Stimulated activated CD4-positive, alpha-beta T cell treated with anti-CD3 and anti-CD28 coated beads, TNF-alpha, amount 100 ng/mL, for 24 hours (primary cell): Measurements from ENCODE around the gene KRT37.
A peak's percentile ranks its signal among the peaks of the same experiment; 100 is the strongest.
"Not testable (repeated sequence)": the region's sequence is repeated elsewhere in the genome, so short reads cannot be mapped to it uniquely, and the experiment has no call there.

Experiments
- DNase-seq, 3 experiments: peaks; one replicate each; pipeline ENCODE4 v3.0.0-alpha.2; 2020; ENCODE audit warnings: low read depth in 3 of 3

The KRT37 gene

DNA sequence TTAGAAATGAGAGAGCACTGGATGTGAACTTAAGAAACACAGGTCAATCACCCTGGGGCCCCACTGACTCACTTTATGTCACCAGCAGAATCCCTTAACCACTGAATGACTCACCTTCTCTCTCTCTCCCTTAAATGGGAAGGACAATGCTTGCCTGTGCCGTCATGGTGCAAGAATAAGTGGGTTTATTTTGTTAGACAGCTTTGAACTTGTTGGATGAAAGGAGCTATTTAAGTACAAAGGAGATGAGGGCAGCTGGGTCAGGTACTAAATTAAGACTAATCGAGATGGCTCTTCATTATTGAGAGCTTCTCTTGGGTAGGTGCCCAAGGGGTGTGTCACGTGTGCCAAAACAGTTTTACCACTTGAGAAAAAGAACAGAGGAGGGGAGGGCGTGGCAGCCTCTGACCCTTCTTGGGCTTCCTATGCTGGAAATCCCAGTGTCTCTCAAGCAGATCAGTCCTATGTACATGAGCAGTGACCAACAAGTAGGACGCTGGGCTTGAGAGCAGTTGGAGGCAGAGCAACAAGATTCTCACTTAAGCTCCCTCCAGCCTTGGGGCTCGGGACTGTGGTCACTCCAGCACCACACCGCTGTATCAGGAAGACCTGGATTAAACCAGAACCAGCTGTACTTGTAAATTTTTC is 20.2 kb downstream of the KRT37 start:
- DNase-seq: peak; percentile 18 to 56 (median 22)

DNA sequence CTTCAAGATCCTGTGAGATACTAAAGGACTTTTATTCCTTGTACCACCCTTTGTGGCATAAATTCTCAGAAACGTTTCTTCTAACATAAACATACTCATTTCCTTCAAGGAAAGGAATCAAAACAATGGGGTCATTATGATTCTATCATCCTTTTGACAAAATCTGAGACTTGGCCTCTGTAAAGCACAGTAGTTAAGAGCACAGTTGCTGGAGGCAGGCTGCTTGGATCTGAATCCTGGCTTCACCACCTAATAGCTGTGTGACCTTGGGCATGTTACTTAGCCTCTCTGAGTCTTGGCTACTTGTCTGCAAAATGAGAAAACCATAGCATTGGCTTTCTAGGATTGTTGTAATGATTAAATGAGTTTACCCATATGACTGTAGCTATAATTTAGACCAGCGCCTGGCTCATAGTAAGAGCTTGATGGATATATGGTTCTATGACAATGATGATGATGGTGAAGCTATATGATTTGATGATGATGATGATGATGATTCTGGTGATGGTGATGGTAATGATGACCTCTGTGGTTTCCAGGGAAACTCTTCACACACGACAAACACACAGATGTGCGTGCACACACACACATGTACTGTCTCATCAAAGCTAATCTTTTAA is 20.9 kb downstream of the KRT37 start:
- DNase-seq: no peak

- no peak for DNase-seq
Measured at GRCh38 chr17:41402161-41402560, 22.2 kb downstream of the KRT37 start.

GRCh38 chr17:41396996-41397660 is 27.3 kb downstream of the KRT37 start, which contains the start of gene KRT31:
Gene KRT31, minus strand, starts transcription at chr17:41397608. Its CDS starts 69 bp downstream, at chr17:41397539.
- DNase-seq: no peak

DNA sequence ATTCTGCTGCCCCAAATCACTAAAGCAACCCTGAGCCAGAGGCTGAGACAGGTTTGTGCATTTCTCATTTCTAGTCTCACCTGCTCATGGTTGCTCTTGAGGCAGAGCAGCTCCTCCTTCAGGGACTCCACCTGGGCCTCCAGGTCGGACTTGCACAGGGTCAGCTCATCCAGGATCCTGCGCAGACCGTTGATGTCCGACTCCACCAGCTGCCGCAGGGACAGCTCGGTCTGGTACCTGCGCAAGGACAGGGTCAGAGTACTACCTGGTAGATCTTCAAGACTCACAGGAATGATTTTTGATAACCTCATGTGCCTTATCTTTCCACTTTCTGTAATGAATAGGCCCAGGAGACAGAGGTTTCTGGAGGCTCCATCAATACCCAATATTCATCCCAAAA is 28.0 kb downstream of the KRT37 start:
- DNase-seq: no peak

- no peak for DNase-seq
Measured at GRCh38 chr17:41395611-41396010, 28.8 kb downstream of the KRT37 start.

GRCh38 chr17:41395044-41395443 is 29.3 kb downstream of the KRT37 start:
- not testable (repeated sequence) for DNase-seq

- no peak for DNase-seq
Measured at GRCh38 chr17:41394254-41394996, 30.0 kb downstream of the KRT37 start.

- no peak for DNase-seq
Measured at GRCh38 chr17:41393826-41394225, 30.6 kb downstream of the KRT37 start.

- no peak for DNase-seq
Measured at GRCh38 chr17:41393294-41393693, 31.1 kb downstream of the KRT37 start.

DNA sequence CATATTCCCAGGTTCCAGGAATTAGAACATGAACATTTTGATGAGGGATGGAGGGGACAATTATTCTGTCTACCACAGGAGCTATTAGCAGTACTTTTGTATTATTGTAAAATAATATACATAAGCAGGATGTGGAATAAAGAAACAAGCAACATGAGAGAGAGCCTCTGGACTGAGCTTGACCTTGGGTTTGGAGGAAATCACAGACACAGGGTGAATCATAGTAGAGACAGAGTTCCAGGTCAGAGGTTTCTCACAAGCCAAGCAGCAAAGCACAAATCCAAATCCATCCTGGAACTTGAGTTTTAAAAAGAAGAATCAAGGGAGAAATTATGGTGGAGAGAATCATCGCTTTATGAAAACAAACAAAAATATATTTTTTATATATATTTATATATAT is 32.1 kb downstream of the KRT37 start:
- no peak for DNase-seq

DNA sequence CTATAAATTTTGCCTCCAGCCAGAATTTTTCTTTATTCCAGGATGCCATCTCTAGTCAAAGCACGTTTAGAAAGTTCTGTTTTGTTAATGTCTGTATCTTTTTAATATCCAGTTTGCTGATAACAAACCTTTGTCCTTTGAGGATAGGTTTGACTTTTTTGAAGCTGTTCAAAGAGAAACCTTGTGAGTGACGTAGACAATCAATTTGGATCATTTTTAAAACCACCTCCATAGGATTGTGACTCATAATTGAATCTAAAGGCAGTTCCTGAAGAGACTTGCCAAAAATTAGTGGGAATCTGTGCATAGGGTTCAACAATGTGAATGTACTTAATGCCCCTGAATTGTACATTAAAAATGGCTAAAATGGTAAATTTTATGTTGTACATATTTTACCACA is 32.9 kb downstream of the KRT37 start:
- no peak for DNase-seq

DNA sequence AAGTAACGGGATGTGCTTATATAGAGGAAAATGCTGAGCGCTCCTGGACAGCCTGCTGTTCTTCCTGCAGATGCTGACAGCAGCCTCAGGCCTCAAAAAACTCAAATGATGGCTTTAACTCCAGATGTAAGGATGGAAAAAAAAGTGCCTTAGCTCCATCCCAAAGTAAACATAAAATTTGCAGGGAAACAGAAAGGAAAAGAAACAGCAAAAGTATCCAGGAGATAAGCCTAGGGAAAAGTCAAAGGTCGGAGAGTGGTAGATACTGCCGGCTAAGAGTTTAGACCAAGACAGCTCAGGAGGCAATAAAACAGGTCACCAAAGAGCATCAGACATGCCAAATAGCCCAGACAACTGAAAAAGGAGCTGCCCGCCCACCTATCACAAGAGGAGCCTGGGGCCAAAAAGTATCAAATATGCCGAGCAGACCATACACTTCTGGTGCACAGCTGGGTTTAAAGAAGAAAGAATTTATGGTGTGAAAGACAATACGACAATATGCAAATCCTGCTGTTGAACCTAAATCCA is 33.9 kb downstream of the KRT37 start:
- no peak for DNase-seq

- no peak for DNase-seq
Measured at GRCh38 chr17:41387670-41388069, 36.7 kb downstream of the KRT37 start.

- DNase-seq: no peak
Measured at GRCh38 chr17:41386227-41386626, 38.2 kb downstream of the KRT37 start.

DNA sequence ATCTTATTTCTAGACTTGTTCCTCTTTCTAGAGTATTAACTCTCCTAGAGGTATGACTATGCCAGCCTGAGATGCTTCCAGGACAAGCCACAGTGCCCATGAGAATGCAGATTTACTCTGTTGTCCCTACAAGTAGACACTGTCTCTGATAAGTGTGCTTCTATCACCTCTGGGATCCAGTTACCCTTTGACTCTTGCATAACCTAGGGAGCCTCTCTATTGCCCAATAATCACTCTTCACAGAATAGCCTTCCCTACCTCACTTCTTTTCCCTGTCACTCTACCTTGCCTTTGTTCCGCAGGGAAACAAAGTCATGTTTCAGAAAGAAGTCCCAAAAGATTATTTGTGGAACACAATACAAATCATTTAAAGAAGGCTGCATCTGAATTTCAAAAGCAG is 40.7 kb downstream of the KRT37 start:
- DNase-seq: no peak

DNA sequence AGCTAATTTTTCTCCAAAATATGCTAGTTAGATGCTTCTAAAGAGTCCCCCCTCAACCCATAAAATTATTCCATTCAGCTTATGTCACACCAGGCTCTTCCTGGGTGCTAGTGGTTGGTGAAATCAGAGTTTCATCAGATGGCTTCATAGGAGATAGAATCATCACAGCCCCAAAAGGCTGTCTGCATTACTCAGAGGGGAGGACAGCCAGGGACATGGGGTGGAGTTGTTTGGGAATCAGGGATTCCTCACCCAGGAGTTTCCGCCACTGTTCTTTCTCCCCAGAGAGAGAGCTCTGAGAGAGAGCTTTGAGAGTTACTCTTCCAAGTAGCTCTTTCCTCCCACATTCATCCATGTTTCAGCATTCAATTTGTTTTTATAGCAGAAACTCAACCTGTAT is 42.0 kb downstream of the KRT37 start:
- no peak for DNase-seq

- DNase-seq: not testable (repeated sequence)
Measured at GRCh38 chr17:41381943-41382342, 42.4 kb downstream of the KRT37 start, which contains the start of gene KRT34. Gene KRT34, minus strand, starts transcription at chr17:41382306. Its CDS starts 60 bp downstream, at chr17:41382246.

GRCh38 chr17:41380091-41380490 is 44.3 kb downstream of the KRT37 start:
- DNase-seq: not testable (repeated sequence)

GRCh38 chr17:41377546-41377945 is 46.8 kb downstream of the KRT37 start:
- DNase-seq: no peak
